ENCODE results near the gene APOM.
A peak's percentile ranks its signal among the peaks of the same experiment; 100 is the strongest.

The APOM gene

GRCh38 chr6:31680226-31681134 is 24.8 kb downstream of the APOM start, which contains the start of gene LY6G5C:
LY6G5C (minus strand) TSS chr6:31681067; CDS start chr6:31680373, 694 bp downstream.
- DNase-seq (ENCODE audit: low spot score): peak; percentile 90

GRCh38 chr6:31681135-31681671 is 25.5 kb downstream of the APOM start:
- peak; percentile 57 for DNase-seq (ENCODE audit: low spot score)

- no peak for DNase-seq (ENCODE audit: low spot score)
Observed at GRCh38 chr6:31683591-31683990, 27.9 kb downstream of the APOM start.

- DNase-seq (ENCODE audit: low spot score): no peak
Observed at GRCh38 chr6:31686483-31686882, 30.8 kb downstream of the APOM start.

GRCh38 chr6:31687321-31687720 is 31.6 kb downstream of the APOM start:
- DNase-seq (ENCODE audit: low spot score): no peak

- DNase-seq (ENCODE audit: low spot score): no peak
Observed at GRCh38 chr6:31687860-31688693, 32.4 kb downstream of the APOM start.

- DNase-seq (ENCODE audit: low spot score): no peak
Observed at GRCh38 chr6:31689249-31690110, 33.8 kb downstream of the APOM start.

- DNase-seq (ENCODE audit: low spot score): no peak
Observed at GRCh38 chr6:31690231-31691077, 34.8 kb downstream of the APOM start.

- no peak for DNase-seq (ENCODE audit: low spot score)
Observed at GRCh38 chr6:31691078-31691463, 35.4 kb downstream of the APOM start.

GRCh38 chr6:31691564-31692108 is 35.9 kb downstream of the APOM start:
- DNase-seq (ENCODE audit: low spot score): no peak

GRCh38 chr6:31692353-31692752 is 36.7 kb downstream of the APOM start:
- no peak for DNase-seq (ENCODE audit: low spot score)

- no peak for DNase-seq (ENCODE audit: low spot score)
Observed at GRCh38 chr6:31692886-31693285, 37.2 kb downstream of the APOM start.

- DNase-seq (ENCODE audit: low spot score): no peak
Observed at GRCh38 chr6:31693535-31693934, 37.8 kb downstream of the APOM start.

GRCh38 chr6:31697555-31697954 is 41.9 kb downstream of the APOM start:
- no peak for DNase-seq (ENCODE audit: low spot score)

- no peak for DNase-seq (ENCODE audit: low spot score)
Observed at GRCh38 chr6:31700740-31701401, 45.2 kb downstream of the APOM start.

GRCh38 chr6:31701666-31702404 is 46.1 kb downstream of the APOM start:
- peak; percentile 54 for DNase-seq (ENCODE audit: low spot score)

GRCh38 chr6:31702405-31702818 is 46.7 kb downstream of the APOM start:
- no peak for DNase-seq (ENCODE audit: low spot score)

GRCh38 chr6:31702819-31703716 is 47.4 kb downstream of the APOM start, which contains the start of gene ABHD16A:
ABHD16A (minus strand) TSS chr6:31703324; CDS start chr6:31703281, 43 bp downstream.
- DNase-seq (ENCODE audit: low spot score): peak; percentile 97

All from AG08396 (cell line).